ENCODE data around the gene STS.

DNA sequence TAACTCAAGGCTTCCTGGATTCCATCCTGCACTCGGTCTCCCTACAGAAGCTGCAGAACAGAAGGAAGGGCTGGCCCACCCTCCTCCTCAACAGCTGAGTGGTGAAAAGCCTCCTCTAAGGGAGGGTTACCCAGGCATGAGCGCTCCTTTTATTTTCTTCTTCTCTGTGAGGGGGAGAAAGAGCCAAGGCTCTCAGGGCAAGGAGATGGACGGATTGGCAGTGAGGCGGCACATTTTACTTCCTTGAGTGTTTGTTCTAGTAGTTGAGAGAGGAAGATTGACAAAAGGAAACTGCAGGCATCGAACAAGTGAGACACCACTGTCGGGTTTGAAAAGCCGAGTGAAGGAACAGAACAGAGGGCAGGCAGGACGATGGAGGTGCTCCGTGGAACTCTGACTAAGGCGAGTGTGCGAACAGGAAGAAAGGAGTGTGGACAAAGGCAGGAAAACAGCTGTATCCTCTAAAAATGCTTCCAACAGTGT lies 38.4 kb upstream of the STS start:
- no peak for TF ChIP-seq CTCF (IDR thresholded peaks at IDR 0.05)
- TF ChIP-seq POLR2A (IDR thresholded peaks at IDR 0.05), result no peak

Data from body of pancreas (tissue), 4 donors.